Activated CD4-positive, CD25-positive, alpha-beta regulatory T cell treated with anti-CD3 and anti-CD28 coated beads, Interleukin-2, amount 50 U/mL, for 16 hours (primary cell): ENCODE measurements around the gene SPCS2.
"Not testable (repeated sequence)": the region's sequence is repeated elsewhere in the genome, so short reads cannot be mapped to it uniquely, and the experiment has no call there.

Experiments used
- DNase-seq: peaks from one replicate; pipeline ENCODE4 v3.0.0-alpha.2; 2020; ENCODE audit warnings: low read depth, low spot score

The SPCS2 gene

GRCh38 chr11:75001686-75002085, 52.6 kb downstream of the SPCS2 start:
- DNase-seq, result no peak

DNA sequence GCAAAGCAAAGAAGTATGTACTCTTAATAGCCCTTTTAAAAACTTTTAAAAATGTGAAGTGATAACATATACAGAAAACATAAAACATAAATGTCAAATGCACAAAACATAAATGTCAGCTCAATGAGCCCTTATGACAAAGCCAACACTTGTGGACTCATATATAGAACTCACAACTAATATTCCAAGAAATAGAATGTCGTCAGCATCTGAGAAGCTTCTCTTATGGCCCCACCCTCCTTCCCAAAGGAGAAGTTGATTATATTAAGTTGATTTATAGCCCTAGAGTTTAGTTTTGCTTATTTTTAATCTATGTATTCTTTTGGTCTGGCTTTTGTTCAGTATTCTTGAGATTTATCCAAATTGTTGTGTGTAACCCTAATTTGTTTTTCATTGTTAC, 53.5 kb downstream of the SPCS2 start:
- no peak for DNase-seq

DNA sequence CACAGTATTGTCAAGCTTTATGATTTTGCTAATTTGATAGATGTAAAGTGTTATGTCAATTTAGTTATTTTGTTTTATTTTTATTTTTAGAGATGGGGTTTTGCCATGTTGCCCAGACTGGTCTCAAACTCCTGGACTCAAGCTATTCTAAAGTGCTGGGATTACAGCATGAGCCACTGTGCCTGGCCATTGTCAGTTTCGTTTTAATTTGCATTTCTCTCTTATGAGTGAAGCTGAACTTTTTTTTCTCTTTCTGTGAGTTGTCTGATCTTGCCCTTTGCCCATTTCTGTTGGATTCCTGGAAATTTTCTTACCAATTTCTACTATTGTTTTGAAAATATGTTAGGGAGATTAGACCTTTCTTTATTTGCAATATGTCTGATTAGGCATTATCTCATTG, 55.1 kb downstream of the SPCS2 start:
- no peak for DNase-seq

GRCh38 chr11:75011357-75011756, 62.3 kb downstream of the SPCS2 start:
- no peak for DNase-seq

GRCh38 chr11:75011872-75012271, 62.8 kb downstream of the SPCS2 start:
- no peak for DNase-seq

GRCh38 chr11:75013051-75013450, 64.0 kb downstream of the SPCS2 start:
- no peak for DNase-seq

DNA sequence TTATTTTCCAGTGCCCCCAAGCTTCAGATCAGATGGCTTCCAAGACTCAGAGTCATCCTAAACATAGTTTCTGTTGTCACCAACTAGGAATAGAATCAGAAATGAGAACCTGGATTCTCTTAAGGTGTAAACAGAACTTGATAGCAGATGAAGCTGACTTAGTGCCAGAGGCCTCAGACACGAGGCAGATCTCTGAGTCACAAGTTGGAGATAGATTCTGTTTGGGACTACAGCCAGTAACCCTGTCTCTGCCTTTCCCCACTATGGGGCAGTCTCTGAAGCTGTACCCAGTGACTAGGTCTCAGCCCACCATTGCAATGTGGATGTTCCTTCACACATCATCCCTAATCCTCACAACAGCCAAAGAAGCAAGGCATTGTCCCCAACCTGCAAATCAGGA, 65.1 kb downstream of the SPCS2 start:
- DNase-seq, result no peak

- DNase-seq, result not testable (repeated sequence)
Observed at GRCh38 chr11:75019200-75019599, 70.1 kb downstream of the SPCS2 start.

DNA sequence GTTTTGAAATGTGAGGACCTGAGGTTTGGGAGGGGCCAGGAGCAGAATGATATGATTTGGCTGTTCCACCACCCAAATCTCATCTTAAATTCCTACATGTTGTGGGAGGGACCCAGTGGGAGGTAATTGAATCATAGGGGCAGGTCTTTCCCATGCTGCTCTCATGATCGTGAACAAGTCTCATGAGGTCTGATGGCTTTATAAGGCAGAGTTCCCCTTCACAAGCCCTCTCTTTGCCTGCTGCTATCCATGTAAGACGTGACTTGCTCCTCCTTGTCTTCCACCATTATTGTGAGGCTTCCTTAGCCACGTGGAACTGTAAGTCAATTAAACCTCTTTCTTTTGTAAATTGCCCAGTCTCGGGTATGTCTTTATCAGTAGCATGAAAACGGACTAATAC, 71.3 kb downstream of the SPCS2 start:
- not testable (repeated sequence) for DNase-seq

- DNase-seq, result no peak
Observed at GRCh38 chr11:75022296-75022695, 73.2 kb downstream of the SPCS2 start.

DNA sequence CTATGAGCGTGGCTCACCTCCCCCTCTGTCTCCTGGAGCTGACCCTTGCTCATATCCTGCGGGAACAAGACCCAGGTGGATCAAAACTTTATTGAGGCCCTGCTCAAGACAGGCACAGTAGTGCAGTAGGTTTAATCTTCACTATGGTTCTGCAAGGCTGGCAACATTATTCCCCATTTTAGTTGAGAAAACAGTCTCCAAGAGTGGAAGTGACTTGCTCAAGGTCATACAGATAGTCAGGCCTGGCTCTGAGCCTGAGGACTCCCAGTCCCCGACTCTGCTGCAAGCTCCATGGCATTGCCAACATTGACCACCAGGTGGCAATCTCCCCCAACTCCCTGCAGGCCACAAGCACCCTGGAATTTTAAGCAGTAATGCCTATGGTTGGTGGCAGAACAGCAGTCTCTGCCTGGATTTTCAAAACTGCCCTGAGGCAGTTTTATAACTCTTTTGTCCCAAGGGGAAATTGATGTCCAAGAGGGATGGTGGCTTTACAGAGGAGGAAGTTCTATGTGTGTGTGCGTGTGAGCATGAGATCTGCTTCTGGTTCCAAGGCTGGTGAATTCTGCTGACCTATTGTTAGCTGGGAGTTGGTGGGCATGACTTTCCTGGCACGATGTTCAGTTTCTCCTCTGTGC, 73.8 kb downstream of the SPCS2 start:
- peak; percentile 46 for DNase-seq

GRCh38 chr11:75023446-75024067, 74.5 kb downstream of the SPCS2 start:
- no peak for DNase-seq

DNA sequence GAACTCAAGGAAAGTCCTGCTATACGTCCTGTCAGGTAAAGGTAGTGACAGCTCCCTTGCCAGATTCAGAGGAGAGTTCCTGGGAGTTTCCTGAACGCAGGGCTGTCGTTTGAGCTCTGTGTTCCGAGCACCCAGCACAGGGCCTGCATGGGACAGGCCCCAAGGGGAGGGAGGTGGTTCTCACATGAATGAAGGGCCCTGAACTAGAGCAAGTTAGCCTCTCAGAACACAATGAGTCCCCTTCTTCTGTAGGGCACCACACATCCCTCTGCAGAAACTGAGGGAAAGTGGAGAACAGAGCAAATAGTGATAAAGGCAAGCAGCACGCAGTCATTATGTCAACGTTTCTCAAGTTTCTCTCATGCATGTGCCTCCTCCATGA, 75.0 kb downstream of the SPCS2 start:
- DNase-seq, result no peak

DNA sequence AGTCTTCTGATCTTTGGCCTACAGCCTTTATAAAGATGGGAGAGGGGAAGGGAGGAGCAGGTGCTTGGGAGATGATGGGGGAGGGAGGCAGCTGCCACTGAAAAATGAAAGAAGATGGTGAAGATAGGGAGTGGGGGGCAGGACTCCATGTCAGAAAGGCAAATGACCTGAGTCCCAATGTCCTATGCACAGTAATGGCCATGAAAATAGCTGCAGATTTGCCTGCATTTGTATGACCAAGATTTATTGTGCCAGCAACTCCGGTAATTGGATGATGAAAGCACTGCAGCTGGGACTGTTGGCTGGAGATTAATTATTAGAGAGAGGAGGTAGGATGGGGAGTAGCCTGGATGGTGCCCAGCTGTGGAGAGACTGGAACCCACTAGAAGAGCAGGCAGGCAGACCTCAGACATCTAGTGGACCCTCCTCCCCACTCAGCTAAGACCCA, 75.7 kb downstream of the SPCS2 start:
- DNase-seq, result no peak

DNA sequence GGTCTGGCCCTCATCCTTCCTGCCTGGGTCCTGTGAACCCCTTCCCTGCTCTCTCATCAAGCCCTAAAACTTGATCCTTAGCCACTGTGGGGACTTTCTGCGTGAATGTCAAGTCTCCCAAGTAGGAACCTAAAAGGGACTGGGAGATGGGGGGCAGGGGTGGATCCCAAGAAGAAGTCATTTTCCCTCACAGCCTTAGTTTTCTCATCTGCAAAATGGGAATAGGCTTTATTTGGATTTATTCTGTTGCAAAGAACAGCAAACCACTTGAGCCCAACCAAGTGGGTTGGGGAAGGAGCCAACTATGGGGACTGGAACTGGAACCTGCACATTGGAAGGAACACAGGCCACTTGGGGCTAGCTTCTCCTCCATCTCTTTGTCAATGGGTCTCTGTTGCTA, 76.5 kb downstream of the SPCS2 start:
- DNase-seq, result no peak

DNA sequence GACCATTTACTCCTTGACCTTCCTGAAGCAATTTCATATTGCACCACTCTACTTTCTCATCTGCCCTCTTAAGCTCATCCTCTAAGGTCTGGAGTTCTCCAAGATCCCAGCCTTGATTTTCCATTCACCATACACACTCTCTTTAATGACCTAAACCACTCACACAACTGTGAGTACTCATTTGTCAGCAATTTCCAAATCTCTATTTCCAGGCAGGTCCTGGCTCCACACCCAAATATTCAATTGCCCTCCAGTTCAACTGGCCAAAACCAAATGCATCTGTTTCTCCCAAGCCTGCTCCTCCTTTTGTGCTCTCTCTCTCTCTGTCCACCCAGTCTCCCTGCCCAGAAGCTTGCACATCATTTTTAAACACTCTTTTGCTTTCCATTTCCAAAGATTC, 79.3 kb downstream of the SPCS2 start:
- DNase-seq, result no peak
